ENCODE data around the gene RCBTB1.

RCBTB1 gene

DNA sequence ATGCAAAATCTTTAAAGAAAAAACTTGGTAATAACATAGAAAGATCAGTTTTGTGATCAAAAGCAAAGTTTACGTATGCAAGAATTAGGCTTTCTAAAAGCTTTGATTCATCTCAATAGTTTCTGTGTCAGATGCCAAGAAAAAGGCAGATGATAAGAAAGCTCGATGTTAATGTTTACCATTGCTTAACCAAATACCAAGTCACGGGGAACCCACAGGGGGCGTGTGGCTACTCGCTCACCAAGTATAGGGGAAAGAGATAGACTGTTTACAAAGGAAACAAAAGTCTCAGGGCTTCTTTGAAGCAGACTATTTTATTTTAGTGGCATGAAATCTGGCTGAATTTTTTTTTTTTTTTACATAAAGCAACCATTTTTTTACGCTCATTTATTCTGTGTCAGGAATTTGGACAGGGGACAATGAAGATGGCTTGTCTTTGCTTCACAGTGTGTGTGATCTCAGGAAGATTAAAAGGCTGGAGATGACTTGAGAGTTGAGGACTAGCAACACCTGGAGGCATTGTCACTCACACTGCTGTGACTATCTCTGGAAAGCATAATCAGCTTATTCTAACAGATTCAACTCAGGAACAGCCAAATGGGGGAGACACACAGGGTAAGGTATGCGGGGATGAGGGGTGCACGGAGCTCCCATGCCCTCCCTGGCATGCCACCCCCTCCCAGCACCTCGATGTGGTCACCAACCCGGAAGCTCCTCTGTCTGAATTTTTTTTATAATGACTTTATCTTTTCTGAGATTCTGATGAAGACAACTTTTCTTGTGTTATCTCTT, 24.9 kb downstream of the RCBTB1 start:
- peaks cover 22% of the 10 kb centered on the region for H3K36me3 ChIP-seq
- no peak for TF ChIP-seq CTCF (IDR thresholded peaks at IDR 0.05)
- H3K4me3 ChIP-seq (ENCODE audit: low read depth in 1 of 2, low read length in 1 of 2): no peak overlapping the region
- H3K4me1 ChIP-seq (ENCODE audit: control insufficient read depth in 1 of 2, insufficient read depth in 1 of 2, low read depth in 1 of 2, low read length in 1 of 2): no peaks in the 10 kb centered on the region
- H3K9me3 ChIP-seq: no peaks in the 10 kb centered on the region
- no peaks in the 10 kb centered on the region for H3K27me3 ChIP-seq
- no peak overlapping the region for H3K27ac ChIP-seq

DNA sequence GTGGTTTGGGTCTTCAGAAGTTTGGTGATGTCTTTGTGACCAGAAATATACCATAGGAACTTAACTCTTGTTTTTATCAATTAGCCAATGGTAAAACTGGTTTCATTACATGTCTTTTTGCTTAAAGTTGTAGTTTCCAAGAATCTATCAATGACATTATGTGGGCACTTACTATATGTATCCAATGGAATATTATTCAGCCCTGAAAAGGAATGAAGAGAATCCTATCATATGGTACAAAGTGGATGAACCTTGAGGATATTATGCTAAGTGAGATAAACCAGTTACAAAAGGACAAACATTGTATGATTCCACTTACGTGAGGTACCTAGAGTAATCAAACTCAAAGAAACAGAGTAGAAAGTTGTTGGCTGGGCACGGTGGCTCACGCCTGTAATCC, 26.4 kb downstream of the RCBTB1 start:
- Histone ChIP-seq H3K36me3 (peaks cover 30% of the 10 kb centered on the region), H3K27me3 (no peaks in the 10 kb centered on the region), H3K4me1 (ENCODE audit: control insufficient read depth in 1 of 2, insufficient read depth in 1 of 2, low read depth in 1 of 2, low read length in 1 of 2) (no peaks in the 10 kb centered on the region), H3K4me3 (ENCODE audit: low read depth in 1 of 2, low read length in 1 of 2) (no peak overlapping the region), H3K9me3 (no peaks in the 10 kb centered on the region), H3K27ac (no peak overlapping the region)
- no peak for TF ChIP-seq CTCF (IDR thresholded peaks at IDR 0.05)

DNA sequence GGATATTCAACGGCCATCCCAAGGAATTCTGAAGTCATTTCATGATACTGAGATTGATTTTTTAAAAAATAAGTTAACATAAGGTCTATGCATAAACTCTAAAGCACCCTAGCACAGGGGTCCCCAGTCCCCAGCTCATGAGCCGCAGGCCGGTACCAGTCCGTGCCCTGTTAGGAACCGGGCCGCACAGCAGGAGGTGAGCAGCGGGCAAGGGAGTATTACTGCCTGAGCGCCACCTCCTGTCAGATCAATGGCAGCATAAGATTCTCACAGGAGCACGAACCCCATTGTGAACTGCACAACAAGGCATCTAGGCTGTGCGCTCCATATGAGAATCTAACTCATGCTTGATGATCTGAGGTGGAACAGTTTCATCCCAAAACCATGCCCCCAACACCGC, 31.0 kb downstream of the RCBTB1 start:
- Histone ChIP-seq H3K36me3 (peaks cover 25% of the 10 kb centered on the region), H3K27ac (no peak overlapping the region), H3K9me3 (no peaks in the 10 kb centered on the region), H3K4me1 (ENCODE audit: control insufficient read depth in 1 of 2, insufficient read depth in 1 of 2, low read depth in 1 of 2, low read length in 1 of 2) (peaks cover 4 to 8% of the 10 kb centered on the region in 2 experiments), H3K4me3 (ENCODE audit: low read depth in 1 of 2, low read length in 1 of 2) (no peak overlapping the region), H3K27me3 (no peaks in the 10 kb centered on the region)
- TF ChIP-seq CTCF (IDR thresholded peaks at IDR 0.05): no peak

GRCh38 chr13:49553888-49554287, 31.5 kb downstream of the RCBTB1 start:
- Histone ChIP-seq H3K4me3 (ENCODE audit: low read depth in 1 of 2, low read length in 1 of 2) (no peak overlapping the region), H3K4me1 (ENCODE audit: control insufficient read depth in 1 of 2, insufficient read depth in 1 of 2, low read depth in 1 of 2, low read length in 1 of 2) (peaks cover 4 to 8% of the 10 kb centered on the region in 2 experiments), H3K9me3 (no peaks in the 10 kb centered on the region), H3K27me3 (no peaks in the 10 kb centered on the region), H3K27ac (no peak overlapping the region), H3K36me3 (peaks cover 22% of the 10 kb centered on the region)
- TF ChIP-seq CTCF (IDR thresholded peaks at IDR 0.05): no peak

GRCh38 chr13:49550942-49551644, 34.3 kb downstream of the RCBTB1 start:
- no peaks in the 10 kb centered on the region for H3K9me3 ChIP-seq
- peaks cover 4 to 8% of the 10 kb centered on the region in 2 experiments for H3K4me1 ChIP-seq (ENCODE audit: control insufficient read depth in 1 of 2, insufficient read depth in 1 of 2, low read depth in 1 of 2, low read length in 1 of 2)
- peaks cover 25% of the 10 kb centered on the region for H3K36me3 ChIP-seq
- no peaks in the 10 kb centered on the region for H3K27me3 ChIP-seq
- H3K27ac ChIP-seq: peak overlapping the region; percentile 41
- TF ChIP-seq CTCF (IDR thresholded peaks at IDR 0.05): no peak
- no peak overlapping the region for H3K4me3 ChIP-seq (ENCODE audit: low read depth in 1 of 2, low read length in 1 of 2)
